Thoracic aorta endothelial cell (primary cell): Measurements from ENCODE around the gene PRR30. TPM values are rescaled to one million over a fixed set of nuclear protein-coding genes. Genes with fewer than 3 reads are reported as not detected.

Experiments used
- total RNA-seq: library from RNA; depleted of rRNA; stranded (reverse); fragments of >200 nt; gene quantifications from 2 replicates; pipeline ENCODE4 v1.2.3, GENCODE V29; 2012

PRR30 gene
- total RNA-seq: not detected in 2 replicates

GRCh38 chr2:27139310-27139709 lies at the start of gene PRR30:
PRR30 (minus strand) TSS chr2:27139410; CDS start chr2:27138329, 1,081 bp downstream.

GRCh38 chr2:27148801-27149439 lies 9.7 kb upstream of the PRR30 start, which contains the start of gene TCF23:
TCF23 (plus strand) TSS chr2:27149004; CDS start chr2:27149134, 130 bp downstream.

GRCh38 chr2:27133905-27134780 lies 5.1 kb downstream of the PRR30 start, which contains the start of gene PREB:
PREB (minus strand) TSS chr2:27134636; CDS start chr2:27134421, 215 bp downstream.

DNA sequence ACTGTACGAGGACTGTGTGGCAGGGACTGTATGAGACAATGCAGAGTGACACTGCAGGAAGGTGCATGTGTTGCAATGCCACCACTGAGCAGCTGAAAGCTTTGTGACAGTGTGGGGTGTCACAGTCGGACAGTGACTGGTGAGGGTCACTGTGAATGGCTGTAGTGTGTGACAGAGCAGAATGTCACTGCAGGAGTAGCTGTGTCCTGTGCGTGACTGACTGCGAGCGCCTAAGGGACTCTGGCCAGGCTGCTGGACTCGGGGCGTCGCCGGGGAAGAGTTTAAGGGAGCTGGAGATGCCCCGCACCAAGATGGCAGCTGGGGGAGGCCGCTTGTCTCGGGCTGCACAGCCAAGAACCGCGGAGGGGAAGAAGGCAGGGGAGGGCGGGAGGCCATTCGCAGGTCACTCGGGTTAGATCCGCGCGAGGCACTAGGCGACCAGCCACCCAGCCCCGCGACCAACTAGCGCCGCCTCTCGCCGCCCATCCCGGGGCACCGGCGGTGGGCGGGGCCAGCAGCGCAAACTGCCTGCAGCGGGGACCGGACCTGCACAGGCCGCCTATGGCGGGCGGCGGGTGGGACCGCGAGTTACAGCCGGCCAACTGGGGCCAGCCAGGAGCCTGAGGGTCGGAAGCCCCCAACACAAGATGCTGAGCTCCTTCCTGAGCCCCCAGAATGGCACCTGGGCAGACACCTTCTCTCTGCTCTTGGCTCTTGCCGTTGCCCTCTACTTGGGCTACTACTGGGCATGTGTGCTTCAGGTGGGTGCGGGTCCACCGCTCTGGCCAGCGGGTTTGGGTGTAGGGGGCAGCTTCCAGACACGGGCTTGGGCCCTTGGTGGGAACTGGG lies 15.7 kb downstream of the PRR30 start, which contains the start of gene ABHD1:
TSS of gene ABHD1 (plus strand) at position 514 of the 849 bp plus-strand sequence. CDS start at position 648, 134 bp downstream.

GRCh38 chr2:27118525-27119329 lies 20.5 kb downstream of the PRR30 start, which contains the start of gene CGREF1:
CGREF1 (minus strand) TSS chr2:27119128; CDS start chr2:27104366, 14,762 bp downstream.

Other genes with a start within 250 kb of the PRR30 start
- 2.3 and 2.7 TPM in 2 replicates for gene MAPRE3, start 168.8 kb downstream of the PRR30 start, total RNA-seq
- 50.4 and 57.4 TPM in 2 replicates for gene TMEM214, start 106.4 kb downstream of the PRR30 start, total RNA-seq
- 24.5 and 24.7 TPM in 2 replicates for gene AGBL5, start 87.7 kb downstream of the PRR30 start, total RNA-seq
- gene OST4, start 67.8 kb downstream of the PRR30 start, total RNA-seq: 183 and 195 TPM in 2 replicates
- 7.6 and 9.8 TPM in 2 replicates for gene EMILIN1, start 60.8 kb downstream of the PRR30 start, total RNA-seq
- 2.4 and 3.4 TPM in 2 replicates for gene KHK, start 52.6 kb downstream of the PRR30 start, total RNA-seq
- 1.3 and 3.0 TPM in 2 replicates for gene CGREF1, start 20.3 kb downstream of the PRR30 start, total RNA-seq
- 0.13 TPM in 1 of 2 replicates, not detected in the other for gene ABHD1, start 15.6 kb downstream of the PRR30 start, total RNA-seq
- 38.4 and 42.0 TPM in 2 replicates for gene PREB, start 4.8 kb downstream of the PRR30 start, total RNA-seq
- gene TCF23, start 9.6 kb upstream of the PRR30 start, total RNA-seq: not detected in 2 replicates
- 84.8 and 101 TPM in 2 replicates for gene ATRAID, start 72.6 kb upstream of the PRR30 start, total RNA-seq
- 41.8 and 50.3 TPM in 2 replicates for gene SLC5A6, start 72.9 kb upstream of the PRR30 start, total RNA-seq
- 46.7 and 70.7 TPM in 2 replicates for gene CAD, start 78.0 kb upstream of the PRR30 start, total RNA-seq
- gene SLC30A3, start 123.6 kb upstream of the PRR30 start, total RNA-seq: 0.36 TPM in 1 of 2 replicates, not detected in the other
- not detected in 2 replicates for gene DNAJC5G, start 136.0 kb upstream of the PRR30 start, total RNA-seq
- gene TRIM54, start 143.0 kb upstream of the PRR30 start, total RNA-seq: not detected in 2 replicates
- gene UCN, start 169.0 kb upstream of the PRR30 start, total RNA-seq: 0.13 and 0.36 TPM in 2 replicates
- 52.3 and 60.1 TPM in 2 replicates for gene MPV17, start 183.7 kb upstream of the PRR30 start, total RNA-seq
- 45.1 and 51.3 TPM in 2 replicates for gene GTF3C2, start 217.4 kb upstream of the PRR30 start, total RNA-seq
- gene EIF2B4, start 230.9 kb upstream of the PRR30 start, total RNA-seq: 32.6 and 34.1 TPM in 2 replicates
- gene SNX17, start 231.2 kb upstream of the PRR30 start, total RNA-seq: 106 and 126 TPM in 2 replicates
- gene ZNF513, start 241.3 kb upstream of the PRR30 start, total RNA-seq: 7.4 and 10.7 TPM in 2 replicates